ENCODE data around the gene SLBP.
"Not testable (repeated sequence)": the region's sequence is repeated elsewhere in the genome, so short reads cannot be mapped to it uniquely, and the experiment has no call there.

SLBP gene

DNA sequence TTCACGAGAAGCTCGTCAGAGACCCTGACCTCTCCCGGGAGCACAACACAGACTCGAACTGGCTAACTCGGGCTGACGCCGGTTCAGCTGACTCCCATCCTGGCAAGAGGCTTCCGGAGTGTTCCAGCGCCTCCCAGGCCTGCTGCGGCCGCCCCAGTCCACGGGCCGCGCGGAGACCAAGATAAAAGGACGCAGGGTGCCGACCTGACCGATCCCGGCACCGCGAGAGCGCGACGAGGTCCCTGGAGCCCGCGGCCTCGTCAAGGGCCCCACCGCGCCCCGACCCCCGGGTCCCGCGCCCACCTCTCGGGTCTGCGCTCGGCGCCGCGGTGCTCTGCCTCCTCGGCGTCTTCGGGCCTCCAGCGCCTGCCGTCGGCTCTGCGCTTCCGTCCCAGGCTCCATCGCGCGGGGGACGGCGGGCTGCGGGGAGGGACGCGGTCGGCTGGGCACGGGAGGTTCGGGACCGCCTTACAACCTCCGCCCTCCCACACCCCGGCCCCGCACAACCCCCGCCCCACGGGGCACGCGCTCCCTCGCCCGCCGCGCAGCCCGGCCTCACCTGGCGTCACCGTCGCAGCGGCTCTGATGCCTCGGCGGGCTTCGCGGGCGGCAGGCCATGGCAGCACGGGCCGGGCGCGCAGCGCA lies 426 bp downstream of the SLBP start:
- DNase-seq (ENCODE audit: low read depth), result peak; percentile 25

- DNase-seq (ENCODE audit: low read depth), result no peak
Observed at GRCh38 chr4:1711055-1711570, 1.0 kb downstream of the SLBP start.

DNA sequence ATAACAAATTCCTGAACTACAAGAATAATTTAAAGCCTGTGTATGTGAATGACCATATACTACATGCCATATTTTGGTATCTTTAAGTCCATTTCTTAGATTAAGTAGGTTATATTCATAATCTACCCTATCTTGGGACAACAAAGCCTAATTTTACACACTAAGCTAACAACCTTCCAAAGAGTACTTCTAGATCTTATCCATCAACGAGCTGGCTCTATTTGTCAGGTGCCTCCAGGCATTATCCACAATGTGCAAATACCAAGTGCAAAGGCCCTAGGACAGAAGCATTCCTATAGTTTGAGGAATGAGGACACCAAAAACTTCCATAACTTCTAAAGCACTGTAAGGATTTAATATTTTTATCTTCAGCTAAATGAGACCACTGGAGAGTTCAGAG lies 3.5 kb downstream of the SLBP start:
- DNase-seq (ENCODE audit: low read depth), result no peak

- no peak for DNase-seq (ENCODE audit: low read depth)
Observed at GRCh38 chr4:1706358-1706757, 5.8 kb downstream of the SLBP start.

GRCh38 chr4:1705732-1706131 lies 6.4 kb downstream of the SLBP start:
- no peak for DNase-seq (ENCODE audit: low read depth)

DNA sequence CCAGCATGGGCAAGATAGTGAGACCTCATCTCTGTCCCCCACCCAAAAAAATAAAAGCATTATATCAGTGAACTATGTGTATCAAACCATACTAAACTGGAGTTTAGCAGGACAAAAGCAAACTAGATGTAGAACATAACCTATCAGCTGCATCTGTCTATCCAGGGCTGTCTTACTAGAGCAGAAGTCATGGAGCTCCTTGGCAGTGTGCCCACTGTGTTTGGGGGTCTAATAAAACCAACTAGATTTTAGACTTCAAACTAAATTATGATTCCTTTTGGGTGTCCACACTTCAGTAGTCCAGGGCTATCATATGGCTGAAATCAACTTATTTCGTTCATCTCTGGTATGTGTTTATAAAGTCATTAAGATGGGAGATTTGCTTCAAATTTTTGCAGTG lies 8.3 kb downstream of the SLBP start:
- DNase-seq (ENCODE audit: low read depth), result no peak

DNA sequence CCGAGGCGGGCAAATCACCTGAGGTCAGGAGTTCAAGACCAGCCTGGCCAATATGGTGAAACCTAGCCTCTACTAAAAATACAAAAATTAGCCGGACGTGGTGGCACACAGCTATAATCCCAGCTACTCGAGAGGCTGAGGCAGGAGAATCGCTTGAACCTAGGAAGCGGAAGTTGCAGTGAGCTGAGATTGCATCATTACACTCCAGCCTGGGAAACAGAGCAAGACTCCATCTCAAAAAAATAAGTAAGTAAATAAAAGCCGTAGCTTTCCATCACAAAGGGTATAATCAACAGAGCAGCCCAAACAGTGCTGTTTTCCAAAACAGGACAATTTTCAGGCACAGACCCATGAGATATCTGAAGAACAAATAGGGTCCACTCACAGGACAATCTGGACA lies 10.4 kb downstream of the SLBP start:
- not testable (repeated sequence) for DNase-seq (ENCODE audit: low read depth)

GRCh38 chr4:1695913-1696312 lies 16.2 kb downstream of the SLBP start:
- no peak for DNase-seq (ENCODE audit: low read depth)

GRCh38 chr4:1693131-1693896 lies 18.8 kb downstream of the SLBP start:
- DNase-seq (ENCODE audit: low read depth), result peak; percentile 66

DNA sequence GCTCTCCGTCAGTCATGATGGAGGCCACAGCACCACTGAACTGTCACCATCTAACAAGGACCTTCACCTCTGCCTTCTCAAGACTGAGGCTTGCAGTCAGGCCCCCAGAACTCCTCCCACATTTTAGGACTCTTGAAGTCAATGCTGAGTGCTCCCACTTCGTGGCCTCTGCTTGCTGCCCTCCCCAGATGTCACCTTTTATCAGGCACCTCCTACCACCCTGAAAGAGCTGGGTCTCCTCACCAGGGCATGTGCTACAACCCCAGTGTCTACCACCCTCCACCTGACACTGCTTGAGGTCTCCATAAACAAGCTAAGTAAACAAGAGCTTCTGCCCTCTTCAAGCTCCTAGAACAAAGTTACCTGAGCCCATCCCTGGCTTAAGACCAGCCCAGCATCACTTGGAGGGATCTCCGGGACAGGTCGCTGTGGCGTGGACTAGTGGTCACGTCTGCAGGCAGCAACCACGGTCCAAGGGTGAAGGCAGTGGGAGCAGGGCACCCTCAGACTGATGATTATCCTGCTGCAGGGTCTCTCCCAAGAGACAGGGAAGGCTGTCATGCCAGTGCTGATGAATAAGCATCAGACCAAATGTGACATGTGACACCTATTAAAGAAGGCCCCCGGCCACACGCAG lies 20.3 kb downstream of the SLBP start:
- no peak for DNase-seq (ENCODE audit: low read depth)

GRCh38 chr4:1690698-1691097 lies 21.4 kb downstream of the SLBP start:
- no peak for DNase-seq (ENCODE audit: low read depth)

- DNase-seq (ENCODE audit: low read depth), result no peak
Observed at GRCh38 chr4:1686440-1687036, 25.6 kb downstream of the SLBP start.

DNA sequence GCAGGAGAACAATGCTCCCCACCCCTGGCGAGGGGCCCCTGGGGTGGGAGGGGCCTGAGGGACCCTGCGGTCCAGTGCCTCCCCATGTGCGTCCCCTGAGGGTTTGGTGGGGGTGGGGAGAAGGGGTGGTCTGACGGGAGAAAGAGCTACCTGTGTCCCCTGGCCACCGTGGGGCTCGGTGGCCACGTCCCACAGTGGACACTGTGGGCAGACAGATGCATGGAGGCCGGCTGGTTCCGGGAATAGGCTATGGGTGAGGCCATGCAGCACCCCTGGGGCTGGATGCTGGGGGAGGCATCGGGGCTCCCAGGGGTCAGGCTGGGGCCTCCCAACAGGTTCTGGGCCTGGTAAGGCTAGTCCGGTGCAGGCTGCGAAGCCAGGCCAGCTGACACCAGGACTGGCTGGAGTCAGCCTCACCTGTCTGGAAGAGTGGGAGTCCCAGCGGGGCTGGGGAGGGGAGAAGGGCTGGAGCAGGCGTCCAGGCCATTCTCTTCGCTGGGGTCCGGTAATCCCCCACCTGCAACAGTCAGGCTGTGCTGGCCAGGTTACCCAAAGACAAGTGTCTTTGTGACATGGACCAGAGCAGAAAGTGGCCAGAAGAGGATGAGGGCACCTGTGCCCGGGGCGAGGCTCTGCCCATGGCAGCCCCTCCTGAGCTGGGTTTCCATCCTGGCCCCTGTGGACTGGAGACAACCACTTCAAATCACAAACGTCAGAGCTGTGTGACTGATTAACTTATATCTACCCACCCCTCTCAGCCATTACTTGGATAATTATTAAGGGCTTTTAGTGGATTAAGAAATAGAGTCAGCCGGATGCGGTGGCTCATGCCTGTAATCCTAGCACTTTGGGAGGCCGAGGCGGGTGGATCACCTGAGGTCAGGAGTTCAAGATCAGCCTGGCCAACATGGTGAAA lies 26.6 kb downstream of the SLBP start:
- no peak for DNase-seq (ENCODE audit: low read depth)

DNA sequence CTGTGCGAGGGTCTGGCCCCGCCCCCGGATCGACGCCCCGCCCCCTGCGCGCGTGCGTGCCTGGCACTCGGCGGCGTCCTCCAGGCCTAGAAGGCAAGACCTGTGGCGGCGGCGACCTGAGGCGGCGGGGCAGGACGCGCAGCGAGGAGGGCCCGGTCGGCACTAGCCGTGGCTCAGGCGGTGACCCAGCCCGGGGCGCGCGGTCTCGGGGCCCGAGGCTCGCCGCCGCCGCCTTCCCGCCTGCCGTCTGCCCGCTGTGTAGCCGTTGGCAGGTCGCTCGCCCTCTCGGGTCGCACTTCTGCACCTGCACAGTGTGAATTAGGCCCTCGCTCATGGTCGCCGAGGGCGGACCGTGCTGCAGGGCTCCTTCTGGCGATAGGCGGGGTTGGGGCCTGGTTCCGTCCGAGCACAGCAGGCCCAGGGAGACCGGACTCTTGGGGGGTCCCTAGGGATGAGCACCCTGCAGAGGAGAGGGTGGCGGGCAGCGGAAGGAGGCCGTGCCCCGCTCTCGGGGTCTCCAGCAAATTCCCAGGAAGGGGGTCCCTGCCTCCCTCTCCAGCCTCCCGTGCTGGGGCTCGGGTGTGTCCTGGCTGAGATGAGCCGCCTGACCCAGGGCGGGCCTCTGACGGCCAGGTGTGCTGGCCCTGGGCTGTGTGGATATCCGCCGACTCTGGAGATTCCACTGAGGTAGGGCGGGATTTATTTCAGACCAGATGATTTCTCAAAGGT lies 27.4 kb downstream of the SLBP start:
- peak; percentile 88 for DNase-seq (ENCODE audit: low read depth)

GRCh38 chr4:1683736-1684505 lies 28.2 kb downstream of the SLBP start, which contains the start of gene FAM53A:
Gene FAM53A, minus strand, starts transcription at chr4:1684313. Its CDS starts 15,572 bp downstream, at chr4:1668741.
- DNase-seq (ENCODE audit: low read depth), result peak; percentile 12

- DNase-seq (ENCODE audit: low read depth), result no peak
Observed at GRCh38 chr4:1683261-1683735, 28.8 kb downstream of the SLBP start.

- DNase-seq (ENCODE audit: low read depth), result no peak
Observed at GRCh38 chr4:1682860-1683259, 29.3 kb downstream of the SLBP start.

- DNase-seq (ENCODE audit: low read depth), result no peak
Observed at GRCh38 chr4:1678244-1678643, 33.9 kb downstream of the SLBP start.

DNA sequence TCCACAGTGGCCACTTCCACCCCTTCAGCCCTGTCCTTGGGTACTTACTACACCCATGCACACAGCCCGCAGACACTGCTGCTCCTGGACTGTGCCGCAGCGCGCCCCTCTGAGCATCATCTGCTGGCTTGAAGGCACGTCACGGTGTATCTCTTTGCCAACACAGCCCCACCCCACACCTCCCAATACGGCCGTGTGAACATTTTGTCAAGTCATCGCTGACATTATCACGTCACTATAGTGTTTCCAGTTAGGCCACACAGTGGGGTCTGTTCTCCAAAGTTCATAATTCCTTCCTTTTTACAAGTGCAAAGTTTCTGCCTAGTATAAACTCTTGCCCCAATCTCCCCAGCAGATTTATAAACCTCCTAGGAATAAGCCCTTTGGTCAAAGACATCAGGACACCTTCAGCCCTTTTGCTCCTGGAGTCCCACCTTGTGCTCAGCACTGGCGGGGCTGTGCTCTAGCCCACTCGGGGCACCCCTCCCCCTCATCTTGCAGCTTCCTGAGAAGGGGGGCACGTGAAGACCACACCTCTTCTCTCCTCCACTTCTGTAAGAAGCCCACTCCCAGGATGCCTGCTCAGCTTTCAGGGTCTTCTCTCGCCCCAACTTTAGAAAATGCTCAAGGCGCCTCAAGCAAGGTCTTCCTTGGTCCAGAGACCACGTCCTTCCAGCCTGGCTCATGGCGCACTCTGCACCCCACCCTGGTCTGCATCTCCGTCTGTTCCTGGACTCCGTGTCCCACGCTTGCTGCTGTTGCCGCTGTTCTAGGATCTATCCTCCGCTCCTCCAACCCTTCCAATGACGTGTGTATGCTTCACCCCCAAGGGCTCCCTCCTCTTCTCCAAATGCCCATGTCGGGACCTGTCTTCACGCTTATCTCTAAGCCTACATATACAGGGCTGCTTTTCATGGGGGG lies 35.3 kb downstream of the SLBP start:
- no peak for DNase-seq (ENCODE audit: low read depth)

Measured in T follicular helper cell (primary cell).